ENCODE measurements around the gene ELOVL7. TPM values are rescaled to one million over a fixed set of nuclear protein-coding genes. Genes with fewer than 3 reads are reported as not detected.
"Not testable (repeated sequence)": the region's sequence is repeated elsewhere in the genome, so short reads cannot be mapped to it uniquely, and the experiment has no call there.

ELOVL7 gene
- total RNA-seq, 1 experiment from 2014 or later, result 2.9 TPM

- TF ChIP-seq REST (IDR thresholded peaks at IDR 0.05; ENCODE audit: insufficient read depth in 1 of 2, low read depth in 2 of 2, low read length in 1 of 2) (no peak), CTCF (IDR thresholded peaks at IDR 0.05) (no peak), TCF7L2 (IDR thresholded peaks at IDR 0.05; ENCODE audit: low read depth, low read length) (no peak), SIN3A (IDR thresholded peaks at IDR 0.05; ENCODE audit: borderline replicate concordance, insufficient read depth, low read depth, low read length) (no peak), POLR2AphosphoS5 (IDR thresholded peaks at IDR 0.05; ENCODE audit: low read depth, low read length) (no peak)
- no peaks in the 10 kb centered on the region for H3K36me3 ChIP-seq (ENCODE audit: control insufficient read depth, insufficient read depth, low read length)
- no TSS peak for BruUV-seq (replicated peaks)
- H3K4me1 ChIP-seq (ENCODE audit: control insufficient read depth, insufficient read depth, low read length), result no peaks in the 10 kb centered on the region
- in situ Hi-C loops (cut with HindIII; ENCODE audit: low pct_unique_long_range_greater_than_20kb, low sequenced_read_pairs) (no loop called here), intact Hi-C loops (cut with micrococcal nuclease; ENCODE audit: unreplicated experiment) (no loop called here)
- no peak overlapping the region for H3K27ac ChIP-seq (ENCODE audit: low read length)
- ChIA-PET POLR2A (no interaction called here), CTCF (no interaction called here)
- ATAC-seq (no peak), DNase-seq (ENCODE audit: low read depth, low spot score) (no peak)
- no peaks in the 10 kb centered on the region for H3K9me3 ChIP-seq (ENCODE audit: control insufficient read depth, insufficient read depth, low read depth, low read length)
- no peak overlapping the region for H3K4me3 ChIP-seq (ENCODE audit: low read depth in 2 of 2, low read length in 2 of 2)
- no peaks in the 10 kb centered on the region for H3K27me3 ChIP-seq (ENCODE audit: control insufficient read depth, insufficient read depth, low read length)
Measured at GRCh38 chr5:60738461-60738860, 105.6 kb downstream of the ELOVL7 start.

- H3K27ac ChIP-seq (ENCODE audit: low read length); BruUV-seq (replicated peaks); CTCF ChIA-PET; POLR2A ChIA-PET; ATAC-seq; in situ Hi-C loops (cut with HindIII; ENCODE audit: low pct_unique_long_range_greater_than_20kb, low sequenced_read_pairs); H3K36me3 ChIP-seq (ENCODE audit: control insufficient read depth, insufficient read depth, low read length); H3K9me3 ChIP-seq (ENCODE audit: control insufficient read depth, insufficient read depth, low read depth, low read length); DNase-seq (ENCODE audit: low read depth, low spot score); H3K4me3 ChIP-seq (ENCODE audit: low read depth in 2 of 2, low read length in 2 of 2); H3K27me3 ChIP-seq (ENCODE audit: control insufficient read depth, insufficient read depth, low read length); H3K4me1 ChIP-seq (ENCODE audit: control insufficient read depth, insufficient read depth, low read length); intact Hi-C loops (cut with micrococcal nuclease; ENCODE audit: unreplicated experiment): not testable (repeated sequence)
Measured at GRCh38 chr5:60730858-60731257, 113.2 kb downstream of the ELOVL7 start.

GRCh38 chr5:60727033-60727679, 116.9 kb downstream of the ELOVL7 start:
- Histone ChIP-seq H3K36me3 (ENCODE audit: control insufficient read depth, insufficient read depth, low read length) (no peaks in the 10 kb centered on the region), H3K9me3 (ENCODE audit: control insufficient read depth, insufficient read depth, low read depth, low read length) (no peaks in the 10 kb centered on the region), H3K27ac (ENCODE audit: low read length) (no peak overlapping the region), H3K27me3 (ENCODE audit: control insufficient read depth, insufficient read depth, low read length) (no peaks in the 10 kb centered on the region), H3K4me3 (ENCODE audit: low read depth in 2 of 2, low read length in 2 of 2) (no peak overlapping the region), H3K4me1 (ENCODE audit: control insufficient read depth, insufficient read depth, low read length) (no peaks in the 10 kb centered on the region)
- no TSS peak for BruUV-seq (replicated peaks)
- intact Hi-C loops (cut with micrococcal nuclease; ENCODE audit: unreplicated experiment), result no loop called here
- ChIA-PET CTCF (no interaction called here), POLR2A (no interaction called here)
- ATAC-seq (no peak), DNase-seq (ENCODE audit: low read depth, low spot score) (no peak)
- TF ChIP-seq SIN3A (IDR thresholded peaks at IDR 0.05; ENCODE audit: borderline replicate concordance, insufficient read depth, low read depth, low read length) (no peak), CTCF (IDR thresholded peaks at IDR 0.05) (no peak), TCF7L2 (IDR thresholded peaks at IDR 0.05; ENCODE audit: low read depth, low read length) (no peak), REST (IDR thresholded peaks at IDR 0.05; ENCODE audit: insufficient read depth in 1 of 2, low read depth in 2 of 2, low read length in 1 of 2) (no peak), POLR2AphosphoS5 (IDR thresholded peaks at IDR 0.05; ENCODE audit: low read depth, low read length) (no peak)
- in situ Hi-C loops (cut with HindIII; ENCODE audit: low pct_unique_long_range_greater_than_20kb, low sequenced_read_pairs), result no loop called here
